ENCODE measurements around the gene MASP2. TPM values are rescaled to one million over a fixed set of nuclear protein-coding genes. Genes with fewer than 3 reads are reported as not detected.

Gene MASP2
- total and polyA plus RNA-seq, 9 of the 15 experiments (the other 6 are each of a cell fraction or from before 2014, with no cell fraction given) = 0.01 to 0.23 (median 0.06) TPM; not detected in 3

DNA sequence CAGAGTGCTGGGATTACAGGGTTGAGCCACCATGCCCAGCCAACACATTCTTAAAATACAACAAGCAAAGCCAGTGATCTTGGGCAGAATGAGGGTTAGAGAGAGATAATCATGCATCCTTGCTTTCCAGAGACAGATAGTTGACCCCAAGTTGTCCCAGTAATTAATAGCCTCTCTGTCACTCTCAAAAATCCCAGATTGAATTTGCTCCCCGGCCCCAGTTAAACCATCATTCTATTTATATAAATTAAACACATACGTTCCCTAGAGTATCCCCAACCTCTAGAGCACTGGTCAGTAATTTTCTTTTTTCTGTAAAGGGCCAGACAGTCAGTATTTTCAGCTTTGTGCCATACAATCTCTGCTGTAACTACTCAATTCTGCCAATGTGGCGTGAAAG is 50.9 kb downstream of the MASP2 start:
- intact Hi-C loops (cut with micrococcal nuclease) (no loop called here), in situ Hi-C loops (cut with MboI) (no loop called here)
- WGBS (ENCODE audit: insufficient coverage, low coverage, missing lambda C conversion rate) = 17% methylated on average over 3 of the region's 3 CpGs
- Histone ChIP-seq H3K9ac (ENCODE audit: insufficient read depth in 1 of 2, low read depth in 2 of 2, low read length in 2 of 2) (no peak overlapping the region), H3K4me1 (replicated peaks in 1 of 2; ENCODE audit: control insufficient read depth in 2 of 2, insufficient read depth in 2 of 2, low read length in 2 of 2) (peaks cover 2 to 3% of the 10 kb centered on the region in 2 experiments; a peak in 2 of 5 replicates), H3K4me2 (ENCODE audit: insufficient read depth, low read length) (no peak overlapping the region), H4K20me1 (replicated peaks; ENCODE audit: control insufficient read depth, insufficient read depth, low read length) (no peaks in the 10 kb centered on the region), H3K9me3 (replicated peaks; ENCODE audit: control insufficient read depth, insufficient read depth, low read depth, low read length) (no peaks in the 10 kb centered on the region), H2AFZ (ENCODE audit: low read depth, low read length) (no peak overlapping the region), H3K4me3 (no peak overlapping the region), H3K36me3 (ENCODE audit: control insufficient read depth, insufficient read depth, low read length) (no peaks in the 10 kb centered on the region), H3K27me3 (ENCODE audit: control insufficient read depth in 2 of 2, insufficient read depth in 2 of 2, low read length in 2 of 2) (peaks cover 12 to 36% of the 10 kb centered on the region in 2 experiments; a peak in 4 of 5 replicates), H3K79me2 (ENCODE audit: control insufficient read depth, insufficient read depth, low read length) (no peaks in the 10 kb centered on the region), H3K27ac (ENCODE audit: extremely low read depth, low read depth, low read length) (no peak overlapping the region), H3K9me1 (ENCODE audit: control insufficient read depth, insufficient read depth, low read length) (no peaks in the 10 kb centered on the region)
- BruUV-seq (replicated peaks) = no TSS peak
- FAIRE-seq (no peak), DNase-seq (ENCODE audit: extremely low read depth in 1 of 4, low spot score in 3 of 4) (no peak), ATAC-seq (no peak)
- ChIA-PET POLR2A (interaction anchor here (0.7 kb wide), 1 partner anchor 649 kb away, joined by 4 read pairs; no protein-coding TSS in a partner anchor), CTCF (ENCODE audit: low intra/inter-chr PET ratio) (no interaction called here)
- TF ChIP-seq ZNF239 (CRISPR knock-in tag; IDR thresholded peaks at IDR 0.05) = no peak
- TF ChIP-seq CREBBP (IDR thresholded peaks at IDR 0.05; ENCODE audit: low read depth, low read length) = no peak
- no peak for TF ChIP-seq NFYB (IDR thresholded peaks at IDR 0.05; ENCODE audit: extremely low read depth, insufficient read length)
- no peak for TF ChIP-seq NR4A1 (CRISPR knock-in tag; IDR thresholded peaks at IDR 0.05)
- TF ChIP-seq NR4A1 (tag; IDR thresholded peaks at IDR 0.05) = no peak
- TF ChIP-seq ZNF232 (CRISPR knock-in tag; IDR thresholded peaks at IDR 0.05) = no peak
- no peak for TF ChIP-seq FOXK1 (CRISPR knock-in tag; IDR thresholded peaks at IDR 0.05; ENCODE audit: borderline replicate concordance)
- no peak for TF ChIP-seq SRSF9 (IDR thresholded peaks at IDR 0.05; ENCODE audit: borderline replicate concordance, low read depth, low read length)
- TF ChIP-seq ZMIZ1 (IDR thresholded peaks at IDR 0.05; ENCODE audit: low read depth in 2 of 2, low read length in 2 of 2) = no peak
- TF ChIP-seq KLF16 (IDR thresholded peaks at IDR 0.05) = no peak
- TF ChIP-seq CBFA2T2 (conservative IDR thresholded peaks at IDR 0.05) = no peak
